ENCODE results near the gene C2orf74.
A peak's percentile ranks its signal among the peaks of the same experiment; 100 is the strongest.
"Not testable (repeated sequence)": the region's sequence is repeated elsewhere in the genome, so short reads cannot be mapped to it uniquely, and the experiment has no call there.

Gene C2orf74
- total RNA-seq = 0 to 0.42 reads per million in 2 donors

- DNase-seq = no peak
These were observed at the start of gene C2orf74 for GRCh38 chr2:61161888-61162287. Gene C2orf74, plus strand, starts transcription at chr2:61162188. Its CDS starts 327 bp downstream, at chr2:61162515.

- no peak for DNase-seq
These were observed 47.8 kb upstream of the C2orf74 start for GRCh38 chr2:61114147-61114546.

- no peak for DNase-seq
These were observed 45.7 kb upstream of the C2orf74 start for GRCh38 chr2:61116302-61116701.

- DNase-seq = no peak
These were observed 44.5 kb upstream of the C2orf74 start for GRCh38 chr2:61117534-61117933.

- no peak for DNase-seq
These were observed 36.8 kb upstream of the C2orf74 start for GRCh38 chr2:61125123-61125710.

- DNase-seq = no peak
These were observed 36.2 kb upstream of the C2orf74 start for GRCh38 chr2:61125798-61126197.

- DNase-seq = not testable (repeated sequence)
These were observed 33.9 kb upstream of the C2orf74 start for GRCh38 chr2:61128122-61128521.

GRCh38 chr2:61134141-61134540 is 27.8 kb upstream of the C2orf74 start:
- no peak for DNase-seq

GRCh38 chr2:61135510-61135909 is 26.5 kb upstream of the C2orf74 start:
- no peak for DNase-seq

- no peak for DNase-seq
These were observed 23.1 kb upstream of the C2orf74 start for GRCh38 chr2:61138859-61139258.

GRCh38 chr2:61141151-61141550 is 20.8 kb upstream of the C2orf74 start:
- DNase-seq = no peak

GRCh38 chr2:61144697-61145268 is 17.2 kb upstream of the C2orf74 start:
- DNase-seq = peak; percentile 84

GRCh38 chr2:61145990-61146389 is 16.0 kb upstream of the C2orf74 start:
- DNase-seq = no peak

GRCh38 chr2:61148091-61148490 is 13.9 kb upstream of the C2orf74 start:
- not testable (repeated sequence) for DNase-seq

- no peak for DNase-seq
These were observed 12.9 kb upstream of the C2orf74 start for GRCh38 chr2:61149074-61149473.

GRCh38 chr2:61151436-61151835 is 10.6 kb upstream of the C2orf74 start:
- DNase-seq = no peak

- no peak for DNase-seq
These were observed 4.5 kb upstream of the C2orf74 start for GRCh38 chr2:61157371-61158003.

GRCh38 chr2:61158356-61158955 is 3.5 kb upstream of the C2orf74 start:
- DNase-seq = no peak

GRCh38 chr2:61162721-61163120 is 733 bp downstream of the C2orf74 start:
- no peak for DNase-seq

- DNase-seq = not testable (repeated sequence)
These were observed 3.1 kb downstream of the C2orf74 start for GRCh38 chr2:61165082-61165481.

GRCh38 chr2:61165946-61166345 is 4.0 kb downstream of the C2orf74 start:
- no peak for DNase-seq

- DNase-seq = no peak
These were observed 5.6 kb downstream of the C2orf74 start for GRCh38 chr2:61167579-61167978.

- no peak for DNase-seq
These were observed 10.7 kb downstream of the C2orf74 start for GRCh38 chr2:61172671-61173070.

- DNase-seq = no peak
These were observed 11.1 kb downstream of the C2orf74 start for GRCh38 chr2:61173116-61173515.

Data from T-helper 9 cell (primary cell).